GM12874 (cell line): ENCODE results near the gene ZNF182.

Experiments
- TF ChIP-seq, protein P1 (sequence below): IDR thresholded peaks from 2 replicates; pipeline ENCODE4 v1.5.1; 2011; ENCODE audit warnings: low read depth, mild to moderate bottlenecking, control low read depth, low read length, moderate library complexity; ENCODE audit not compliant: insufficient read depth

Gene ZNF182

DNA sequence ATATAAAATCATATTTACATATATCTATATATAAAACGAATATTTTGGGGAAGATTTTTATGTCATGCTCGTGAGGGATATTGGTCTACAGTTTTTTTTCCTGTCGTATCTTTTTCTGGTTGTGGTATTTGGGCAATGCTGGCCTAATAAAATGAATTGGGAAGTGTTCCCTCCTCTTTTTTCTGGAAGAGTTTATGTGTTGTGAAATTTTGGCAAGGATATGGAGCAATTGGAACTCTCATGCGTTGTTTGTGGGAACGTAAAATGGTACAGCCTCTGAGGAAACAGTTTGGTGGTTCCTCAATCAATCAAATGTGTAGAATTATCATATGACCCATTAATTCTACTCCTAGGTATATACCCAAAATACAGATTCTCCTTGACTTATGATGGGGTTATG, 69.8 kb downstream of the ZNF182 start:
- TF ChIP-seq, protein P1, sequence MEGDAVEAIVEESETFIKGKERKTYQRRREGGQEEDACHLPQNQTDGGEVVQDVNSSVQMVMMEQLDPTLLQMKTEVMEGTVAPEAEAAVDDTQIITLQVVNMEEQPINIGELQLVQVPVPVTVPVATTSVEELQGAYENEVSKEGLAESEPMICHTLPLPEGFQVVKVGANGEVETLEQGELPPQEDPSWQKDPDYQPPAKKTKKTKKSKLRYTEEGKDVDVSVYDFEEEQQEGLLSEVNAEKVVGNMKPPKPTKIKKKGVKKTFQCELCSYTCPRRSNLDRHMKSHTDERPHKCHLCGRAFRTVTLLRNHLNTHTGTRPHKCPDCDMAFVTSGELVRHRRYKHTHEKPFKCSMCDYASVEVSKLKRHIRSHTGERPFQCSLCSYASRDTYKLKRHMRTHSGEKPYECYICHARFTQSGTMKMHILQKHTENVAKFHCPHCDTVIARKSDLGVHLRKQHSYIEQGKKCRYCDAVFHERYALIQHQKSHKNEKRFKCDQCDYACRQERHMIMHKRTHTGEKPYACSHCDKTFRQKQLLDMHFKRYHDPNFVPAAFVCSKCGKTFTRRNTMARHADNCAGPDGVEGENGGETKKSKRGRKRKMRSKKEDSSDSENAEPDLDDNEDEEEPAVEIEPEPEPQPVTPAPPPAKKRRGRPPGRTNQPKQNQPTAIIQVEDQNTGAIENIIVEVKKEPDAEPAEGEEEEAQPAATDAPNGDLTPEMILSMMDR = no peak

DNA sequence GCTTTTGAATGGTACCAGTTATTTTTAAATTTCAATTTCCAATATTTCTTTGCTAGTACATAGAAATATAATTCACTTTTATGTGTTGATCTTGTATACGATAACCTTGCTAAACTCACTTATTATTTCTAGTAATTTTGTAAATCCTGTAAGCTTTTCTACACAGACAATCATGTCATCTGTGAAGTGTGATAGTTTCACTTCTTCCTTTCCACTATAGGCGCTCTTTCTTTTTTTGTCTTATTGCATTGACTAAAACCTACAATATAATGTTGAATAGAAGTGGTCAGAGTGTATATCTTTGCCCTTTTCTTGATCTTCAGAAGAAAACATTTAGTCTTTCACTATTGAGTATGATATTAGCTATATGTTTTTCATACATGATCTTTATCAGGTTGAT, 76.6 kb downstream of the ZNF182 start:
- TF ChIP-seq, protein P1 = no peak
